SK-N-SH (cell line): ENCODE data around the gene ATP11A. TPM values are rescaled to one million over a fixed set of nuclear protein-coding genes. Genes with fewer than 3 reads are reported as not detected.

Experiments
- CTCF ChIA-PET: fragments of 300-600, 350-600 bp; formaldehyde crosslinking; extraction: SDS; loops from one replicate; lab custom pipeline; 2021; lab: Yijun Ruan, JAX
- POLR2A ChIA-PET: fragments of 350-600 bp; sonication (Branson Sonifier 250); formaldehyde crosslinking; extraction: SDS; loops from one replicate; lab custom pipeline; 2020; ENCODE audit warnings: antibody characterized with exemption, inconsistent platforms; lab: Yijun Ruan, JAX
- DNase-seq: peaks from one replicate; pipeline ENCODE4 v3.0.0; 2012
- H2AFZ ChIP-seq: fragments of 200-600 bp; sonication (generic); 2 replicates; pipeline ENCODE4 v1.8.1; 2016; ENCODE audit warnings: antibody characterized with exemption, mild to moderate bottlenecking, low read depth
- H3F3A ChIP-seq: fragments of 200-600 bp; sonication (generic); replicated peaks from 2 replicates; pipeline ENCODE3; 2016; ENCODE audit warnings: antibody characterized with exemption, mild to moderate bottlenecking; ENCODE audit not compliant: insufficient read depth
- H3K27ac ChIP-seq, 2 experiments: fragments of 200-500 bp in 1 of 2; fragments of 200-600 bp in 1 of 2; sonication (Bioruptor generic) in 1 of 2; sonication (generic), shearing (Covaris generic) in 1 of 2; 2 replicates each; pipeline versions ENCODE4 v1.5.1 to v1.6.1; 2014 to 2016; ENCODE audit warnings: low read depth in 2 of 2, inconsistent platforms in 1 of 2, low read length in 1 of 2, mild to moderate bottlenecking in 1 of 2, mixed read lengths in 1 of 2
- H3K27me3 ChIP-seq: fragments of 200-600 bp; sonication (generic), shearing (Covaris generic); 2 replicates; pipeline ENCODE4 v1.6.1; 2016; ENCODE audit warnings: mixed run types; ENCODE audit not compliant: insufficient read depth
- H3K36me3 ChIP-seq, 2 experiments: fragments of 200-500 bp in 1 of 2; fragments of 200-600 bp in 1 of 2; sonication (Bioruptor generic) in 1 of 2; sonication (generic) in 1 of 2; replicated peaks in 1 of 2; 2 replicates each; pipeline versions ENCODE3 to v1.5.1; 2014 to 2016; ENCODE audit warnings: low read length in 1 of 2, mild to moderate bottlenecking in 1 of 2; ENCODE audit not compliant: insufficient read depth in 2 of 2, control insufficient read depth in 1 of 2
- H3K4me1 ChIP-seq, 2 experiments: fragments of 200-500 bp in 1 of 2; fragments of 200-600 bp in 1 of 2; sonication (Bioruptor generic) in 1 of 2; sonication (generic), shearing (Covaris generic) in 1 of 2; 2 replicates each; pipeline versions ENCODE4 v1.5.1 to v1.6.1; 2014 to 2016; ENCODE audit warnings: low read depth in 1 of 2, low read length in 1 of 2, mixed run types in 1 of 2; ENCODE audit not compliant: insufficient read depth in 2 of 2, control insufficient read depth in 1 of 2
- H3K4me2 ChIP-seq: fragments of 200-600 bp; sonication (generic), shearing (Covaris generic); 2 replicates; pipeline ENCODE4 v1.6.1; 2017; ENCODE audit warnings: mixed run types
- H3K4me3 ChIP-seq, 2 experiments: fragments of 200-500 bp in 1 of 2; fragments of 200-600 bp in 1 of 2; sonication (Bioruptor generic) in 1 of 2; sonication (generic), shearing (Covaris generic) in 1 of 2; 2 replicates each; pipeline versions ENCODE4 v1.5.1 to v1.8.1; 2014 to 2016; ENCODE audit warnings: low read depth in 2 of 2, inconsistent platforms in 1 of 2, low read length in 1 of 2, mild to moderate bottlenecking in 1 of 2, mixed read lengths in 1 of 2, moderate library complexity in 1 of 2
- H3K79me2 ChIP-seq: fragments of 200-600 bp; sonication (generic); 2 replicates; pipeline ENCODE4 v1.8.1; 2017; ENCODE audit warnings: mild to moderate bottlenecking; ENCODE audit not compliant: insufficient read depth
- H3K9ac ChIP-seq: fragments of 200-600 bp; sonication (generic); 2 replicates; pipeline ENCODE4 v1.6.1; 2017; ENCODE audit warnings: mixed run types
- H3K9me2 ChIP-seq: fragments of 200-600 bp; sonication (generic); 2 replicates; pipeline ENCODE4 v1.6.1; 2017; ENCODE audit warnings: mixed run types
- H3K9me3 ChIP-seq: fragments of 200-600 bp; sonication (generic); 2 replicates; pipeline ENCODE4 v1.6.1; 2017; ENCODE audit warnings: mixed run types, mild to moderate bottlenecking, moderate library complexity
- H4K20me1 ChIP-seq: fragments of 200-600 bp; sonication (generic); 2 replicates; pipeline ENCODE4 v1.6.1; 2017; ENCODE audit warnings: mild to moderate bottlenecking, mixed run types; ENCODE audit not compliant: insufficient read depth
- CTCF ChIP-seq: fragments of 200-600 bp; sonication (generic); IDR thresholded peaks from 2 replicates; pipeline ENCODE4 v1.6.1; 2017; ENCODE audit warnings: antibody characterized with exemption, mild to moderate bottlenecking, moderate library complexity
- ELF1 ChIP-seq: IDR thresholded peaks from 2 replicates; pipeline ENCODE4 v1.4.0; 2012
- EP300 ChIP-seq, 2 experiments: IDR thresholded peaks; 2 replicates each; pipeline versions ENCODE4 v1.4.0 to v1.6.1; 2012; ENCODE audit warnings: borderline replicate concordance in 1 of 2, low read depth in 1 of 2, low read length in 1 of 2
- EZH2phosphoT487 ChIP-seq: fragments of 200-600 bp; sonication (generic); IDR thresholded peaks from 2 replicates; pipeline ENCODE4 v1.6.1; 2017; ENCODE audit warnings: low read depth, mixed run types, mild to moderate bottlenecking, antibody characterized with exemption, moderate library complexity, borderline replicate concordance
- FOSL2 ChIP-seq: IDR thresholded peaks from 2 replicates; pipeline ENCODE4 v1.4.0; 2012; ENCODE audit warnings: low read depth, mild to moderate bottlenecking, moderate library complexity, borderline replicate concordance
- FOXJ3 ChIP-seq: sonication (generic); formaldehyde crosslinking; IDR thresholded peaks from 2 replicates; pipeline ENCODE4 v1.5.1; 2020; ENCODE audit warnings: mild to moderate bottlenecking, missing genetic modification reagents
- GABPA ChIP-seq: IDR thresholded peaks from 2 replicates; pipeline ENCODE4 v1.4.0; 2012; ENCODE audit warnings: low read depth, mild to moderate bottlenecking
- IRF3 ChIP-seq: fragments of 150-350 bp; IDR thresholded peaks from 2 replicates; pipeline ENCODE4 v1.6.1; 2016; ENCODE audit warnings: mild to moderate bottlenecking, low read depth, low read length
- NFIC ChIP-seq: IDR thresholded peaks from 2 replicates; pipeline ENCODE4 v1.4.0; 2012; ENCODE audit warnings: borderline replicate concordance
- NRF1 ChIP-seq: IDR thresholded peaks from 2 replicates; pipeline ENCODE4 v1.6.1; 2012; ENCODE audit warnings: low read depth, mild to moderate bottlenecking, low read length
- RAD21 ChIP-seq: IDR thresholded peaks from 2 replicates; pipeline ENCODE4 v1.6.1; 2012; ENCODE audit warnings: mild to moderate bottlenecking, low read length
- SIN3A ChIP-seq: IDR thresholded peaks from 2 replicates; pipeline ENCODE4 v1.6.1; 2012; ENCODE audit warnings: low read depth, mild to moderate bottlenecking, low read length, moderate library complexity, borderline replicate concordance
- SMC3 ChIP-seq: IDR thresholded peaks from 2 replicates; pipeline ENCODE4 v1.6.1; 2012; ENCODE audit warnings: low read depth, low read length, improper control_type of control experiment
- TAF1 ChIP-seq: IDR thresholded peaks from 2 replicates; pipeline ENCODE4 v1.6.1; 2012; ENCODE audit warnings: low read depth, mild to moderate bottlenecking, low read length, moderate library complexity, borderline replicate concordance
- TCF12 ChIP-seq: IDR thresholded peaks from 2 replicates; pipeline ENCODE4 v1.4.0; 2012
- TEAD4 ChIP-seq: IDR thresholded peaks from 2 replicates; pipeline ENCODE4 v1.4.0; 2012; ENCODE audit warnings: mild to moderate bottlenecking, borderline replicate concordance; ENCODE audit not compliant: insufficient read depth
- USF2 ChIP-seq: fragments of 150-350 bp; IDR thresholded peaks from 2 replicates; pipeline ENCODE4 v1.6.1; 2017; ENCODE audit warnings: antibody characterized with exemption, low read length, low read depth, borderline replicate concordance
- YY1 ChIP-seq: IDR thresholded peaks from 2 replicates; pipeline ENCODE4 v1.4.0; 2012; ENCODE audit warnings: low read depth, mild to moderate bottlenecking
- ZBTB33 ChIP-seq: IDR thresholded peaks from 2 replicates; pipeline ENCODE4 v1.4.0; 2012; ENCODE audit warnings: low read depth, borderline replicate concordance
- WGBS: methylation state at CpG from one replicate; pipeline ENCODE4 v1.1.6; 2017; ENCODE audit warnings: low lambda C conversion rate; 5-methylcytosine and 5-hydroxymethylcytosine counted together
- polyA plus RNA-seq, 3 experiments: library from polyadenylated mRNA; depleted of rRNA; stranded (reverse); fragments of >200 nt; gene quantifications; 2 replicates each; pipeline ENCODE4 v1.2.3, GENCODE V29; 2012

Gene ATP11A
- polyA plus RNA-seq, 1 of the 3 experiments (the other 2 are of a cell fraction), result 4.1 TPM

GRCh38 chr13:112664501-112665203, 25.2 kb upstream of the ATP11A start:
- Histone ChIP-seq H3K4me2 (no peak overlapping the region), H3K4me3 (no peak overlapping the region), H3F3A (no peaks in the 10 kb centered on the region), H4K20me1 (no peaks in the 10 kb centered on the region), H2AFZ (no peak overlapping the region), H3K9me3 (no peaks in the 10 kb centered on the region), H3K36me3 (no peaks in the 10 kb centered on the region), H3K79me2 (no peaks in the 10 kb centered on the region), H3K9ac (no peak overlapping the region), H3K4me1 (no peaks in the 10 kb centered on the region)
- no peak for DNase-seq
- POLR2A ChIA-PET, result no interaction called here
- WGBS, result 85% methylated on average over 13 of the region's 22 CpGs
- CTCF ChIA-PET, result interaction anchor here (1.2 to 1.5 kb wide), 3 partner anchors 12 to 25 kb away, joined by 3 to 4 read pairs (median 3); no protein-coding TSS in a partner anchor
- no peak for TF ChIP-seq ELF1
- TF ChIP-seq SMC3, result no peak
- TF ChIP-seq ZBTB33, result no peak
- TF ChIP-seq, all 33 proteins: peak for 0
- Histone ChIP-seq H3K9me2 (no peaks in the 10 kb centered on the region), H3K27ac (no peak overlapping the region), H3K27me3 (no peaks in the 10 kb centered on the region)

- Histone ChIP-seq H3K9me2 (no peaks in the 10 kb centered on the region), H3K27me3 (no peaks in the 10 kb centered on the region; the same call in 1 of the 2 replicates), H4K20me1 (no peaks in the 10 kb centered on the region), H3K9me3 (no peaks in the 10 kb centered on the region), H3K79me2 (no peaks in the 10 kb centered on the region), H3K9ac (no peak overlapping the region), H3F3A (no peaks in the 10 kb centered on the region), H2AFZ (no peak overlapping the region), H3K27ac (no peak overlapping the region), H3K36me3 (no peaks in the 10 kb centered on the region), H3K4me3 (no peak overlapping the region), H3K4me2 (no peak overlapping the region), H3K4me1 (no peaks in the 10 kb centered on the region; a peak in 1 of 4 replicates)
- 72% methylated on average over 13 of the region's 13 CpGs for WGBS
- ChIA-PET POLR2A (no interaction called here), CTCF (no interaction called here)
- DNase-seq, result no peak
- TF ChIP-seq CTCF (no peak), YY1 (no peak), SIN3A (no peak), EZH2phosphoT487 (no peak), FOXJ3 (CRISPR knock-in tag) (no peak), TEAD4 (no peak), GABPA (no peak), NFIC (no peak), TCF12 (no peak), SMC3 (no peak), NRF1 (no peak), TAF1 (no peak), EP300 (IDR thresholded peaks at IDR 0.05; ENCODE audit: borderline replicate concordance in 1 of 2, low read depth in 1 of 2, low read length in 1 of 2) (no peak), FOSL2 (no peak), IRF3 (no peak), RAD21 (no peak), ZBTB33 (no peak), USF2 (no peak)
Observed at GRCh38 chr13:112668924-112669323, 20.9 kb upstream of the ATP11A start.
